ENCODE data around the gene ANKRD13A.
A peak's percentile ranks its signal among the peaks of the same experiment; 100 is the strongest.
"Not testable (repeated sequence)": the region's sequence is repeated elsewhere in the genome, so short reads cannot be mapped to it uniquely, and the experiment has no call there.

Gene ANKRD13A

DNA sequence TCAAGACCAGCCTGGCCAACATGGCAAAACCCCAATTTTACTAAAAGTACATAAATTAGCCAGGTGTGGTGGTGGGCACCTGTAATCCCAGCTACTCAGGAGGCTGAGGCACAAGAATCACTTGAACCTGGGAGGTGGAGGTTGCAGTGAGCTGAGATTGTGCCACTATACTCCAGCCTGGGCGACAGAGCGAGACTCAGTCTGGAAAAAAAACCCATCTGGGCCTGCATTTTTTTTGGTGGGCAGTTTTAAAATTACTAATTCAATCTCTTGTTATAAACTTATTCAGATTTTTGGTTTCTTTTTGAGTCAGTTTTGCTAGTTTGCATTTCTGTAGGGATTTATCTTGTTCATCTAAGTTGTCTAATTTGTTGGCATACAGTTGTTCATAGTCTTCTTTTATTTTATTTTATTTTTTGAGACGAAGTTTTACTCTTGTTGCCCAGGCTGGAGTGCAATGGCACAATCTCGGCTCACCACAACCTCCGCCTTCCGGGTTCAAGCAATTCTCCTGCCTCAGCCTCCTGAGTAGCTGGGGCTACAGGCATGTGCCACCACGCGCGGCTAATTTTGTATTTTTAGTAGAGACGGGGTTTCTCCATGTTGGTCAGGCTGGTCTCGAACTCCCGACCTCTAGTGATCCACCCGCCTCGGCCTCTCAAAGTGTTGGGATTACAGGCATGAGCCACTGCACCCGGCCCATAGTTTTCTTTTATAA, 9.6 kb downstream of the ANKRD13A start:
- FAIRE-seq = not testable (repeated sequence)

DNA sequence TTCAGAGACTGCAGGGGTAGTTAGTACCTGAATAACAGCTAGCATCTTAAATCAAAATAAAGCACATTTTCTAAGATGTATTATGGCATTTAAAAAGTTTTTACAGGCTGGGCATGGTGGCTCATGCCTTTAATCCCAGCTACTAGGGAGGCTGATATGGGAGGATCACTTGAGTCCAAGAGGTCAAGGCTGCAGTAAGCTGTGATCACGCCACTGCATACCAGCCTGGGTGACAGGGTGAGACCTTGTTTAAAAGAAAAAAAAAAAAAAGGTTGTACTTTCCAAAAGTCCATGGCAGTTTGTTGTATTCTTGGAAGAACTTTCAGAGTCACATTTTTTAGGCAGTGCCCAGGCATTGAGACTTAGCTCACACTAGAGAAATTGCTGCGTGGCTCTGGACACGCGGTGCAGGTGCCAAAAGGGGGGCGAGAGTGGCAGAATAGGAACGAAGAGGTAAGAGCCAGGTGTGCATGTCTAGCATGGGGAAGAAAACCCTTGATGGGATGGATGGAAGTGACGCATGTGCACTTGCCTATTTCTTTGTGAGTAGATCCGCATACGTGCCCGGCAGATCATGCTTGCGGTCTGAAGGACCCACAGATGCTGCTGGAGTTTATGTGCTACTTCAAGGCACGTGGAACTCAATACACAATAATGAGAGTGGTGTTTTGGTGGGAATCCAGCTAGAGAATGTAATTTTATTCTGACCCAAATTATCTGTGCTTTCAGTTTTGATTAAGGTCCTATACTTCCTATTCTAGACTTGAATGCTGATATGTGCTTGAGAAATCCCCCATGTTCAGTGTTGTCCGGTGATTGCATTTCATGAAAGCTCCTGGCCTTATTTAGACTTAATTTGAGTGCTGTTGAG, 11.9 kb downstream of the ANKRD13A start:
- no peak for FAIRE-seq

DNA sequence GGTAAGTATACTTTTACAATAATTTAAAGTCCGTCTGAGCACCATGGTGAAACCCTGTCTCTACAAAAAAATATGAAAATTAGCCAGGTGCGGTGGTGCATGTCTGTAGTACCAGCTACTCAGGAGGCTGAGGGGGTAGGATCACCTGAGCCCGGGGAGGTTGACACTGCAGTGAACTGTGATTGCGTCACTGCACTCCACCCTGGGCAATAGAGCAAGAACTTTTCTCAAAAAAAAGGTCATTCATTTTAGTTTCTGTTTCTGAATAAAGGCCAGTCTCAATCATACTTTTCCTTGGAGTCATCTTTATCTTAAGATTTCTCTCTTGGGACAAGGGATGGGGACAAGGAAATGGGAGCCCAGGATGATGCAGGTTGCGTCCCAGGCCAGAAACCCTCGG, 12.9 kb downstream of the ANKRD13A start:
- FAIRE-seq = no peak

DNA sequence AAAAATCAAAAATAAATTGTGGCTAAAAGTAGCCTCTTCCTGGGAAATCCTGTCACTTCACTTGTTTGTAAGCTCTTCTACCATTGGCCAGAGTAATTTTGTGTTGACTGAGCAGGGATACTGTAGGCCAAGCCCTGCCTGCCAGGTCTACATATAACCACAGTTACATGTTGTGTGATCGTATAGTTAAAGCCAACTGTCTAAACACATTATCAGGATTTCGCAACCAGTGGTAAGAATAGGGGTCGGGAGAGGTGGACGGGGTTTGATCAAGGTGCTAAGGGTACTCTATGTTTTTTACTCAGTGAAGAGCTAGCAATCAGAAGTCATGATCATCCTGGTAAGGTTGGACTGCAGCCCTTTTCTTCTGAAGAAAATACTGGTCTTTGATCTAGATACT, 13.4 kb downstream of the ANKRD13A start:
- no peak for FAIRE-seq

DNA sequence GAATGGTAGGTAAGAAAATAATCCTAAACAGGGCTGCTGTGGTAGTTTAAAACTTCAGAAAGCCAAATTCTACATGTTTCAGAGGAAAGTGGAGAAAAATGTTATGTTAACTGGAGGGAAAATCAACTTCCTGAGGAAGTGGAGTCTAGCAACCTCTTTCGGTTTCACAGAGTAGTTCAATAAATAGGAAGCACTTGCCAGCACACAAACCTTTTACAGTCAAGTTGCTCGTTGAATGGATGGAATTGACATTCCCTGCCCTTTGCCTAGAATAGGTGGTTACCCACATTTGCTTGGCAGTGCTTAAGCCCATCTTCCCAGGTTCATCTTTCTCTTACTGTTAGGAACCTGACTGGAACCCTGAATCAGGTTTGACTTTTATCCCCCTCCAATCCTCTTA, 15.9 kb downstream of the ANKRD13A start:
- no peak for FAIRE-seq

DNA sequence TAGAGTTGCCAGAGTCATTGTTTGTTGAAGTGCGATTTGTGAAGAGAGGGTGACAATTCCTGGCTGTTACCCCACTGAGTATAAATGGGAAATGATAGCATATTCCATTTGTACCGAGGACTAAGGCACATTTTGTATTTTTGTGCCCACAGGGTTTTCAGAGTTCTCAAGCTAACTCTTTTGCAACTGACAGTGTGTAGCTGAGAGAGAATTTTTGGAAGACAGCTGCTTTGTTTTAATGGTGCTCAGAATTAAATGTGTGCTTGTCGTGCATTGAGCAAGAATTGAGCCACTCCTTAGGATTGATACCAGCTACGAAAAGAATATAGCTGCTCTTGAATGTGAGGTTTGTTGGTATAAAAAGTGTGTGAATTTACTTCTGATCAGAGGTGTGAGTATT, 21.7 kb downstream of the ANKRD13A start:
- no peak for FAIRE-seq

DNA sequence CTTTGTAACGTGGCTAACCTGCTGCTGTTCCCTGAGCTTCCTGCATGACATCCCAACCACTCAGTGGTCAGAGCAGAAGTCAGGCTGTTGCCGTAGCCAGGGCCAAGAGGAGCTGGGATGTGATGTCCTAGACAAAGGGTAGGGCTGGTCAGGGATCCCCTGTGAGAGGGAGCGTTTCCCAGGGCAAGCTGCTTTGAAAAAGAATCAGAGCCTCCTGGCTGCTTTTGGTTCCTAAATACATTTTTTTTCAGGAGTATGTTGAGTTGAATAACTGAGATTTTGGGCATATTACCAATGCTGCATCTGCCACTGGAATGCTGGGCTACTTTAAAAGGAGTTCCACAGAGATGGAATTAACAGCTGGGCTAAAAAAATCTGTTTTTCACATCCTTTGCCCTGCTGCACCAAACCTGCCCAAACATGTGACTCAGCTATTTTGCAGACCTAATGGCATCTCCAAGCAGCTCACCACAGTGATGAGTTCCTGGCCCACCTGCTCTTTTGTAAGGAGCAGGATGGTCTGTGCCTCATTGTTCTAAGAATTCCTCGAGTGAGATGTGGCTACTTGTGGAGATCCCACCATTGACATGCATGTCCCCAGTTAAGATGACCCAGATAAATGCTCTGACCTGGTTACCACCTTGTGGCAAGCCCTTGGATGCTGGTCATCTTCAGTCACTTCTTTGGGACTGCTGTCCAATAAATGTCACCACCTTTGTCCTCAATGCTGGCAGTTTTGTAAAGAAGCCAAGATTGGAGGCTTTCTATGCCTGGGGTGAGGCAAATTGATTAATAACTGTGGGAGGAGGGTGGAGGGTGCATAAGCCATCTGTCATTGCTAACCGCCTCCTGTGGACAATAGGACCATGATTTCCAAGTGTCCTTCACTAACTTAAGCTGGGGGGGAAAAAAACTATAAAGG, 24.1 kb downstream of the ANKRD13A start:
- FAIRE-seq = no peak

DNA sequence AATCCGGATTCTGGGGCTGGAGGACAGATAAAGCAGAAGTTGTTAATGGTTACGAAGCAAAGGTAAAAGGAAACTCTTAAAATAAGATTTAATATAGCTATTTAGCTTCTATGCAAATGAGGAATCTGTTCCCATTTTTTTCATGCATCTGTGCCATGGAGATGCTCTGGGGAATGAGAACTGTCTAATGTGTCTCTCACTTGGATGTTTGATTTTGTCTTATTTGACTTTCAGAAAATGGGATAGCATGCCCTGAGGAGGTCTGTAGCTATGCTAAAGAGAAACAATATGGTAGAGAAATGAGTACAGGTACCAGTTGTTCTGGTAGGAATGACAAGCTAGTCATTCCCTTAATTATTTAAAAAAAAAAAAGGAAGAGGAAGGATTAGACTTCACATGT, 24.8 kb downstream of the ANKRD13A start:
- no peak for FAIRE-seq

DNA sequence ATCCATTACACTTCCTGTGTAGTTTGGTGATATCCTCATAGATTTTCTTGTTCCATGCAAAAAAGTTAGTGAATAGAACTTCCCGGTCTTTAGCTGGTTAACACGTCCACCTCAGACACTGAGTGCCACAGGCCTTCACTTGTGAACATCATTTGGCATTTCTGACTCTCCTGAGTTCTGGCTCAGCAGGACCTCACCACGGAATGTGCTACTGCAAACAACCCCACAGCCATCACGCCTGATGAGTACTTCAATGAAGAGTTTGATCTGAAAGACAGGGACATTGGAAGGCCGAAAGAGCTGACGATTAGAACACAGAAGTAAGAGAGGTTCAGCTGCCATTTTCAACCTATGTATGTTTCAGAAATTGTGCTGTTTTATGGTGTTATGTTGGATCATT, 29.1 kb downstream of the ANKRD13A start:
- FAIRE-seq = no peak

DNA sequence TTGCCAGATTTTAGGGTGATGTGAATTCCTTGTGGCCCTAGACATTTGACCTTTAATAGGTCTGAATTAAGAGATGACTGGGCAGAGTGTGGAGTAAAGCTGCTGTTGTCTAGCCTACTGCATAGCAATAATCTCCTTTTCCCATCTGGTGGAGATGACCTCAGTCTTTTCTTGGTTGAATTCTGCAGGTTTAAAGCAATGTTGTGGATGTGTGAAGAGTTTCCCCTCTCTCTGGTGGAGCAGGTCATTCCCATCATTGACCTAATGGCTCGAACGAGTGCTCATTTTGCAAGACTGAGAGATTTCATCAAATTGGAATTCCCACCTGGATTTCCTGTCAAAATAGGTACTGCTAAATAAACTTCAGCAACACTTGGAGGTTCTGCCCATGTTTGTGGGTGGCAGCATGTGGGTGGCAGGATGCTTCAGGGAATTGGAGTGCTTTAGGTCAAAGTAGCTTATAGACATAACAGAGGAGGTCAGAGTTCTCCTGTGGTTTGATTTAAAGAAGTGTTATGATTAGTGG, 30.1 kb downstream of the ANKRD13A start:
- FAIRE-seq = no peak

DNA sequence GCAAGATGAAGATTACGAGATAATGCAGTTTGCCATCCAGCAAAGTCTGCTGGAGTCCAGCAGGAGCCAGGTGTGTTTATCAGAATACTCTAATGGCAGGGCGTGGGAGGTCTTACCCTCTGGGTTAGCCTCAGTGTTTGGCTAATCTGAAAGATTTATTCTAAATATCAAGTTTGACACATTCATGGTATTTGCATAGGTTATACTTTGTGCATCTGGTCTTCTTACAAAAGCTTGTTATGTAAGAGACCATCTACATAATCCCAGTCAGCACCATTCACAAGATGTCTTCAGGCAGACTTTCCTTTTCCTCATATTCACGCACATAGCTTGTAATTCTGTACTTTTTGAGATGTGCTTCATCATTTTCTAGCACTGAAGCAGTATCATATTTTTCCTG, 34.7 kb downstream of the ANKRD13A start:
- no peak for FAIRE-seq

DNA sequence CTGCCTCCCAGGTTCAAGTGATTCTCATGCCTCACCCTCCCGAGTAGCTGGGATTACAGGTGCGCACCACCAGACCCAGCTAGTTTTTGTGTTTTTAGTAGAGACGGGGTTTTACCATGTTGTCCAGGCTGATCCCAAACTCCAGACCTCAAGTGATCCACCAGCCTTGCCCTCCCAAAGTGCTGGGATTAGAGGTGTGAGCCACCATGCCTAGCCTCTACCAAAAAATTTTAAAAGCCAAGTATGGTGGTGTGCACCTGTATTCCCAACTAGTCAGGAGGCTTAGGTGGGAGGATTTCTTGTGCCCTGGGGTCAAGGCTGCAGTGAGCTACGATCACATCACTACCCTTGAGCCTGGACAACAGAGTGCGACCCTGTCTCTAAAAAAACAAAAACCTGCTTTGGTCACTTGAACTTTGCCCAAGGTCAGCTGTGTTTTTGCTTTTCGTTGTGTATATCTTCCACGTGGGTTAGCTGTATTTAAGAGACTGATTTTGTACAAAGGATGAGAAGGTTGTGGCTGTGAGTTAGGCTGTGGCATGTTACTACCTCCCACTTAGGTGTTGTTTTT, 36.4 kb downstream of the ANKRD13A start:
- no peak for FAIRE-seq

DNA sequence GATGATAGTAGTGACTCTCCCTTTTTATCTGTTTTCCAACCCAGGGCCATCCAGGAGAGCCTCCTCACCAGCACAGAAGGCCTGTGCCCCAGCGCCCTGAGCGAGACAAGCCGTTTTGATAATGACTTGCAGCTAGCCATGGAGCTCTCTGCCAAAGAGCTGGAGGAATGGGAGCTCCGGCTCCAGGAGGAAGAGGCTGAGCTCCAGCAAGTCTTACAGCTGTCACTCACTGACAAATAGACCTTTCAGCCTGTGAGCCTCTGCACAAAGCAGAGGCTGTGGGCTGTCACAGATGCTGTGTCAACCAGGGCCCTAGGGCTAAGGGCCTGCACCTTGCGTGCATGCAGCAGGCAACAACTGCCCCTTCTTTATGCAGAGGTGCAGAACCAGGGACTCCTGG, 38.1 kb downstream of the ANKRD13A start:
- no peak for FAIRE-seq

DNA sequence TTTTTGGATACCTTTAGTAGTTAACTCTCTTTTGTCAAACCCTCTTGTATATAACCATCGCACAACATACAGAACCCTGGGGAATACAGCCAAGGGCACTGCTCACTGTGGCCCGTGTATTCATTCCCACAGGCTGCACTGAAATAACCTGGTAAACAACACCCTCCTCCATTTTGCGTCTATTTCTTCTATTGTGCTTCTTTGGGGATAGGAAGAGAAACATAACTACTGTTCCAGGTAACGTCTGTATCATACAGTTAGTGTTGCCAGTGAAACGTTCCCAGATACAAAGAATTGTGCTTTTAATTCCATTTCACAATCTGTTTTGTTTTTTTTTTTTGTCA, 39.5 kb downstream of the ANKRD13A start:
- no peak for FAIRE-seq

DNA sequence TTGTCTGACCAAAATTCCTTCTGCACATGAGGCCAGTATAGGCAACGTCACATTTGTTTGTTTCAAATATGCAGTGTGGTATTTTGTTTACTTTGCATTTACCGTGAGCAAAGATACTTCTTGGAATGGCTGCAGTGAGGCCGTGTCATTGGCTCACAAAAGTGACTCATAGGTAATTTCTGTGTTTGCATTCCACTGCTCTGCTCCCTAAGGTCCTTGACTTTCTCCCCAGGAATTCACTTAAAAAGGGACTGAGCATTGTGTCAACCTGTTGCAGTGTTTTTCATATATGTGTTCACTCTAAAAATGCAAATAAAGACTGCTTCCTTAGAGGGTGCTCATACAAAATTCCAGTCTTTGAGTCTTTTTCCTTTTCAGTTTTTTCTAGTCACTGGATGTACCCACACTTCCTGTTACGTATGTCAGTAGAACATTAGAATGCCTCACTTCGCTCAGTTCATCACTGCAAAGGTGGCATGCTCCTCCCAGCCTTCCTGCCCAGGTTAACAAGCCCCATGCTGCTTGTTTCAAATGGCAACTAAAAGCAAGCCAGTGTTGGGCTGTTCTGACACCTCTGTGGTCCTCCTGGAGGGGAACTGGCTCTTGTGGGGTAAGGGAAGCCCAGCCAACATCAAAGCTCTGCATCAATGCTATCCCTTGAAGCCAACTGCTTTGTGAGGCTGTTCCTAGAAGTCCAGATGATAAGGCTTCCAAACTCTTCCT, 40.0 kb downstream of the ANKRD13A start:
- no peak for FAIRE-seq

DNA sequence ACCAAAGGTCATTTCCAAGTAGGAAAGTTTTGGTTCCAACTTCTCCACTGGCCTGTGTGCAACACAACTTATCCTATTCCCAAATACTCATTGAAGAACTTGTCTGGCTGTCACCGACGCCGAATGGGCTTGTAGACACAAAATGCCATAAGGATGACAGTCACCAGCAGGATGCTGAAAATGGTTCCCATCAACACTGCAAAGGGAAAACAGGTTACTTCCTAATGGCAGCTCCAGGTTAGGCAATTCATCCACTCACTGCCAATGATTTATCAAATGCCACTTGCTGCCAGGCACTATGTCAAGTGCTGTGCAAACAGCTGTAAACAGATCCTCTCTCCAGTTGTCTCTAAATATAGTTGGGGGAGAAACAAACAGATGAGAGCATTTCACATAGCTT, 43.0 kb downstream of the ANKRD13A start:
- peak; percentile 97 for FAIRE-seq

DNA sequence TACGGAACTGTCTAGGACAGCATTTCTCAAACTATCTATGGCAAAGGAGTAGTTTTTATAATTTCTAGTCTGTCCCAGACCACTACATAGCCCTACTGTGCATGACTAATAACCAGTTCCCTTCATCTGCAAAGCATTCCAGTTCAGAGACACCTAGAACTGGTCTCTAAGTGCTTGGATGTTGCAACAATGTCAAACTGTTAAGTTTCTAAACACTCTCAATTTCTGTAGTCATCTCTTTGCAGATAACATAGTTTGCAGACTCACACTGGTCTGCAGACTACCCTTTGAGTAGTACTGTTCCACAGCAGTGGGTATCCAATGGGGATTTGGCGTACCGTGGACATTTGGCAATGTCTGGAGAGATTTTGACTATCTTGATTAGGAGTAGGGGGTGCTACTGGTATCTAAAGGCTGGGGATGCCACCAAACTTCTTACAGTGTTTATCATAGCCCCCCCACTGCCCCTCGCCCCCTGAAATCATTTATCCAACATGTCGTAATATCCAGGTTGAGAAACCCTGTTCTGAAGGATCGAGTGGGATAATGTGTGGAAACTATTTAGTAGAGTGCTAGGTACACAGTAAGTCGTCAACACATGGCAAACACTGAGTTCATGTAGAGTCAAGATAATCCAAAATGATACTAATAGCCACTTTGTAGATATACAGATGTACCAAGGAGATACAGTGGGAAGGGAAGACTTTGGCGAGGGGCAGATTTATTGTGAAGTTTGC, 47.4 kb downstream of the ANKRD13A start:
- FAIRE-seq = no peak

DNA sequence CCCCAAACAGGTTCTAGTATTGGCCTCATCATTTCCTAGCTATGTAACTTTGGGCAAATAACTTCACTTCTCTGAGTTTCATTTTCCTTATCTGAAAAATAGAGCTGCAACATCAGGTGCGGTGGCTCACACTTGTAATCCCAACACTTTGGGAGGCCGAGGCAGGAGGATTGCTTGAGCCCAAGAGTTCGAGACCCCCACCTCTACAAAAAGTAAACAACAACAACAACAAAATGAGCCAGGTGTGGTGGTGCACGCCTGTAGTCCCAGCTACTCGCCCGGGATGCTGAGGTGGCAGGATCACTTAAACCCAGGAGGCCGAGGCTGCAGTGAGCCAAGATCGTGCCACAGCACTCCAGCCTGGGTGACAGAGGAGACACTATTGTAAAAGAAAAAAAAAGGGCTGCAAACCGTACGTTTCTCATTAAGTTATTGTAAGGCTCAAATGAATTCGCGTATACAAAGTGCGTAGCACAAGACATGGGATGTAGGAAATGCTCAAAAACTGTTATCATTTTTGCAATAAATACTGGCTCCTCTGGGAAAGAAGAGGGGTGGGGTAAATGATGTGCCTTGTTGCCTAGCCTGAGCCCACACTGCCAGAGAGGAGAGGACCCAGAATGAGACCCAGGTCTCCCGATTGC, 48.2 kb downstream of the ANKRD13A start:
- no peak for FAIRE-seq

DNA sequence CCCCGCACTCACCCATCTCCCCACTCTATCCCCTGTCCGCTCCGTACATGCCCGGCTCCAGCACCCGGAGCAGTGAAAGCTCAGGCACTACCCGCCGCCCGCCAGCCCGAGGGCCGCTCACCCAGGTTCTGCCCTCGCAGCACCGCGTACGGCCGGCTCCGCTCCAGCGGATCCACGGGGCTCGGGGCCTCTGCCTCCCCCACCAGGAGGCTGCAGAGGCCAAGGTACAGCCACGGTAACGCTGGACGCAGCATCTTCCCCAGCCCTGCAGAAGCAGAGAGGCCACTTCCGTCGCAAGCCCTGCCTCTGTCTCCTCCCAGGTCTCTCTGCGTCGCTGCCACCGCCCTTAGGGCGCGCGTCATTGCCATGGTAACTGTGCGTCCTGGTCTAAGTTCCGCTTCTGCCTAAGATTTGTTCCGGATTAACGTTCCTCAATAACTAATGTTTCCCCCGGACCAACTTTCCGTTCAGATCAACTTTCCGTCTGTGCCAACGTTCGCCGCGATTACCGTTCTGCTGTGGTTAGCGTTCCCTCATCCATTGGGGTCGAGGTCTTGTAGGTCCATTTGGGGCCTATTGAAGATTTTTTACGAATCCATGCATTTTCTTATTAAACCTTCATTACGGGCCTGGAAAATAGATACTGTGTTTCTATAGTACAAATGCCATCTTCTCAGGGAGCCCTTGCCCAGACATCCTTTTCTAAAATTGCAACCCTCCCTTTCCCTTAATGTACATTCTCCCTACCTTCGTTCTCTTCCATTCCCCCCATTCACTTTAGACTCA, 49.2 kb downstream of the ANKRD13A start, which contains the start of gene C12orf76:
Gene C12orf76, minus strand, starts transcription at position 281 of the 786 bp plus-strand sequence. Its CDS starts 27 bp downstream, at position 254.
- FAIRE-seq = peak; percentile 74

DNA sequence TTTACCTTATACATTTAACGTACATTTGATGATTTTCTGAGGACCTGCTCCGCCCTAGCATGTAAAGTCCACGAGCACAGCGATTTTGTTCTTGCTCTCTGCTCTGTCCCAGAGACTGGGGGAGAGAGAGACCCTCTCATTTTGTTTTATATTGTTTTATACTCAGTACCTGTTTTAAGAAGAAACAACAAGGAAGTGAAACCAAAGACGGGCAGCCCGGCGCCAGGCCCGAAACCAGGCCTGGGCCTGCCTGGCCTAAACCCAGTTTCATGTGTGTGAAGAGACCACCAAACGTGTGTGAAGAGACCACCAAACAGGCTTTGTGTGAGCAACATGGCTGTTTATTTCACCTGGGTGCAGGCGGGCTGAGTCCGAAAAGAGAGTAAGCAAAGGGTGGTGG, 49.8 kb downstream of the ANKRD13A start:
- FAIRE-seq = not testable (repeated sequence)
